ENCODE results near the gene PODXL2. TPM values are rescaled to one million over a fixed set of nuclear protein-coding genes. Genes with fewer than 3 reads are reported as not detected.
"Not testable (repeated sequence)": the region's sequence is repeated elsewhere in the genome, so short reads cannot be mapped to it uniquely, and the experiment has no call there.

PODXL2 gene
- total and polyA plus RNA-seq, 4 experiments from 2014 or later = 3.3 to 8.0 (median 5.5) TPM

DNA sequence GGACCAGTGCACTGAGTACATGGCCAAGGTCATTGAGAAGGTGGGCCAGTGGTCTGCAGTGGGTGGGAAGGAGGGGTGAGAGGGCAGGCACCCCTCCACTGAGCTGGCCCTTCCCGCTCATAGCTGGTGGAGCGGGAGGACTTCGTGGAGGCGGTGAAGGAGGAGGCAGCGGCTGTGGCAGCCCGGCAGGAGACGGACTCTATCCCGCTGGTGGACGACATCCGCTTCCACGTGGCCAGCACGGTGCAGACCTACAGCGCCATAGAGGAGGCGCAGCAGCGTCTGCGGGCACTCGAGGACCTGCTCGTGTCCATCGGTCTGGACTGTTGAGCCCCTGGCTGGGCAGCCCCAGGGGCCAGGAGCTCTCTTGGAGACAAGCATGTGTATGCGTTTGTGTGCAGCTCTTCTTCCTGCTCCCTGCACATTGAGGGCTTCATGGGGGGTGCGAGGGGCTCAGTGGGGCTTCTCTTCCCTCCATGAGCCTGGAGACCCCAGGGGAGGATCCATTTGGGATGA, 51.2 kb downstream of the PODXL2 start:
- Histone ChIP-seq H3K27me3 (ENCODE audit: insufficient read depth, low read length) (no peaks in the 10 kb centered on the region), H3K36me3 (ENCODE audit: insufficient read depth, low read length) (peaks cover 10% of the 10 kb centered on the region), H3K4me1 (ENCODE audit: insufficient read depth, low read length) (peaks cover 10% of the 10 kb centered on the region), H3K27ac (ENCODE audit: low read depth, low read length) (no peak overlapping the region), H3K9me3 (ENCODE audit: control insufficient read depth in 1 of 2, low read length in 2 of 2) (no peaks in the 10 kb centered on the region), H3K4me3 (ENCODE audit: low read length in 2 of 2) (no peak overlapping the region)
- DNase-seq = no peak
- H3K27ac Mint-ChIP-seq = no peak overlapping the region
- intact Hi-C loops (cut with micrococcal nuclease) = no loop called here
- CTCF ChIA-PET (ENCODE audit: partially characterized antibody) = interaction anchor here (0.7 to 1.9 kb wide), 2 partner anchors 14 to 105 kb away, joined by 3 to 7 read pairs; no protein-coding TSS in a partner anchor
- H3K9me3 Mint-ChIP-seq = no peaks in the 10 kb centered on the region
- peaks cover 8 to 26% (median 19%) of the 10 kb centered on the region in 4 donors for H3K4me1 Mint-ChIP-seq
- POLR2A ChIA-PET (ENCODE audit: partially characterized antibody) = interaction anchor here (1.0 kb wide), 1 partner anchor 12 kb away, joined by 4 read pairs; no protein-coding TSS in a partner anchor
- no peaks in the 10 kb centered on the region for H3K27me3 Mint-ChIP-seq
- peaks cover 6 to 27% of the 10 kb centered on the region in 2 donors for H3K36me3 Mint-ChIP-seq
- peak overlapping the region in 1 of 8 donors; percentile 4 for H3K4me3 Mint-ChIP-seq

DNA sequence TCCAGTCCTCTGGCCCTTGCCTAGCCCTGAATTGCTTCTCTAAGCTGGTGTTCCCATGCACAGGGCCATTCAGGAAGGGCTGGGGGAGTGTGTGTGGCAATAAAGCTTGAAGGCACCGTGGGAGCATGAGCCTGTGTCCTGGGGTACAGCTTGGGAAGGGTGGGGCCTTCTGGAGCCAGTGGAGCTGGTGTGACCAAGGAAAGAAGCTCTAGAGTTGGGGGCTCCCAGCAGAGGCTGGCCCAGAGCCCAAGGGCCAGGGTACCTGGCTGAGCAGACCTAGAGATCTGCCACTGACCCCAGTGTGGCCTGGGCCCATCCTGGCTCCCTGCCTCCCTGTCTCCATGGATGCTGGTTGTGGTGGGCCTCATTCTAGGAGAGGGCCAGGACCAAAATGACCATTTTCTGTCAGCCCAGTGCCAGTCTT, 51.8 kb downstream of the PODXL2 start:
- DNase-seq = no peak
- Histone ChIP-seq H3K9me3 (ENCODE audit: control insufficient read depth in 1 of 2, low read length in 2 of 2) (no peaks in the 10 kb centered on the region), H3K4me3 (ENCODE audit: low read length in 2 of 2) (no peak overlapping the region), H3K27ac (ENCODE audit: low read depth, low read length) (no peak overlapping the region), H3K36me3 (ENCODE audit: insufficient read depth, low read length) (peaks cover 10% of the 10 kb centered on the region), H3K4me1 (ENCODE audit: insufficient read depth, low read length) (peaks cover 6% of the 10 kb centered on the region), H3K27me3 (ENCODE audit: insufficient read depth, low read length) (no peaks in the 10 kb centered on the region)
- Mint-ChIP-seq H3K9me3 (no peaks in the 10 kb centered on the region), H3K27me3 (no peaks in the 10 kb centered on the region), H3K4me1 (peaks cover 8 to 19% (median 15%) of the 10 kb centered on the region in 4 donors), H3K4me3 (no peak overlapping the region), H3K27ac (peak overlapping the region in 2 of 7 donors; percentile 7 to 88), H3K36me3 (peaks cover 6 to 27% of the 10 kb centered on the region in 2 donors)
- ChIA-PET POLR2A (ENCODE audit: partially characterized antibody) (interaction anchor here (1.0 to 4.2 kb wide), 2 partner anchors 8 to 12 kb away, joined by 4 to 25 read pairs; partner anchors contain the start of gene ABTB1), CTCF (ENCODE audit: partially characterized antibody) (no interaction called here)
- intact Hi-C loops (cut with micrococcal nuclease) = no loop called here

DNA sequence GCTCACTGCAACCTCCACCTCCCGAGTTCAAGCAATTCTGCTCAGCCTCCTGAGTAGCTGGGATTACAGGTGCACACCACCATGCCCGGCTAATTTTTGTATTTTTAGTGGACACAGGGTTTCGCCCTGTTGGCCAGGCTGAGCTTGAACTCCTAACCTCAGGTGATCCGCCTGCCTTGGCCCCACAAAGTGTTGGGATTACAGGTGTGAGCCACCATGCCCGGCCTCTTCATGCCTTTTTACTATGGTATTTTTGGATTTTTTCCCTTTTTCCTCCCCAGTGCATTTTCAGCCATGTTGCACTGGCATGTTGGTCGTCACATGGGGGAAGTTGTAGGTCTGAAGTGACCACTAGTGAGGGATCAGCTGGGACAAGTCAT, 53.2 kb downstream of the PODXL2 start:
- H3K4me3 ChIP-seq (ENCODE audit: low read length in 2 of 2); intact Hi-C loops (cut with micrococcal nuclease); H3K9me3 Mint-ChIP-seq; H3K9me3 ChIP-seq (ENCODE audit: control insufficient read depth in 1 of 2, low read length in 2 of 2); H3K27me3 Mint-ChIP-seq; DNase-seq; H3K27ac ChIP-seq (ENCODE audit: low read depth, low read length); H3K27me3 ChIP-seq (ENCODE audit: insufficient read depth, low read length); H3K36me3 ChIP-seq (ENCODE audit: insufficient read depth, low read length); H3K4me1 ChIP-seq (ENCODE audit: insufficient read depth, low read length); H3K4me3 Mint-ChIP-seq: not testable (repeated sequence)
- CTCF ChIA-PET (ENCODE audit: partially characterized antibody) = interaction anchor here (1.0 to 1.2 kb wide), 2 partner anchors 13 to 107 kb away, joined by 3 read pairs; no protein-coding TSS in a partner anchor
- Mint-ChIP-seq H3K27ac (peak overlapping the region in 1 of 7 donors; percentile 42), H3K36me3 (peaks cover 4 to 22% of the 10 kb centered on the region in 2 donors), H3K4me1 (peaks cover 5 to 13% (median 8%) of the 10 kb centered on the region in 4 donors)
- POLR2A ChIA-PET (ENCODE audit: partially characterized antibody) = interaction anchor here (0.9 to 4.2 kb wide), 2 partner anchors 9 to 91 kb away, joined by 3 to 25 read pairs; partner anchors contain the start of gene ABTB1

DNA sequence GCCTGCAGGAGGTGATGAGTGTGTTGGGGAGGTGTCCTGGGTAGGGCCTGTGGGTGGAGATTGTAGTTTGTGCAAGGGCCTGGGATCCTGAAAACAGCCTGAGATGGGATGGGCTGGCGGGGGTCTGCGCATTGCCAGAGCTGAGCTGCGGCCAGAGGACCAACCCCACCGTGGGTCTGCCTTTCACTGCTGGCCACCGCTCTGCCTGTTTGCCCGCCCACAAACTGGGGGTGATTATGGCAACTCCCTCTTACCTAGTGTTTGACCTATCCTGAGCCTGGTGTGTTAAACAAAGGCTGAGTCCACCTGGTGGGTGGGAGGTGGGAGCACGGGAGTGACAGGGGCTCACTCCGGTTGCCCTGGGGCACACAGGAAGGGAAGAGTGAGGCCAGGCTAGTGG, 53.6 kb downstream of the PODXL2 start:
- Mint-ChIP-seq H3K9me3 (no peaks in the 10 kb centered on the region), H3K4me3 (no peak overlapping the region), H3K27ac (no peak overlapping the region), H3K27me3 (no peaks in the 10 kb centered on the region), H3K4me1 (peaks cover 5 to 13% (median 8%) of the 10 kb centered on the region in 4 donors), H3K36me3 (peaks cover 4 to 19% of the 10 kb centered on the region in 2 donors)
- Histone ChIP-seq H3K4me1 (ENCODE audit: insufficient read depth, low read length) (peaks cover 6% of the 10 kb centered on the region), H3K4me3 (ENCODE audit: low read length in 2 of 2) (no peak overlapping the region), H3K27me3 (ENCODE audit: insufficient read depth, low read length) (no peaks in the 10 kb centered on the region), H3K27ac (ENCODE audit: low read depth, low read length) (no peak overlapping the region), H3K9me3 (ENCODE audit: control insufficient read depth in 1 of 2, low read length in 2 of 2) (no peaks in the 10 kb centered on the region), H3K36me3 (ENCODE audit: insufficient read depth, low read length) (no peaks in the 10 kb centered on the region)
- ChIA-PET CTCF (ENCODE audit: partially characterized antibody) (interaction anchor here (1.2 to 1.5 kb wide), 3 partner anchors 9 to 14 kb away, joined by 3 to 6 read pairs (median 3); no protein-coding TSS in a partner anchor), POLR2A (ENCODE audit: partially characterized antibody) (interaction anchor here (4.2 kb wide), 1 partner anchor 9 kb away, joined by 25 read pairs; the partner anchor contains the start of gene ABTB1)
- intact Hi-C loops (cut with micrococcal nuclease) = no loop called here
- no peak for DNase-seq

DNA sequence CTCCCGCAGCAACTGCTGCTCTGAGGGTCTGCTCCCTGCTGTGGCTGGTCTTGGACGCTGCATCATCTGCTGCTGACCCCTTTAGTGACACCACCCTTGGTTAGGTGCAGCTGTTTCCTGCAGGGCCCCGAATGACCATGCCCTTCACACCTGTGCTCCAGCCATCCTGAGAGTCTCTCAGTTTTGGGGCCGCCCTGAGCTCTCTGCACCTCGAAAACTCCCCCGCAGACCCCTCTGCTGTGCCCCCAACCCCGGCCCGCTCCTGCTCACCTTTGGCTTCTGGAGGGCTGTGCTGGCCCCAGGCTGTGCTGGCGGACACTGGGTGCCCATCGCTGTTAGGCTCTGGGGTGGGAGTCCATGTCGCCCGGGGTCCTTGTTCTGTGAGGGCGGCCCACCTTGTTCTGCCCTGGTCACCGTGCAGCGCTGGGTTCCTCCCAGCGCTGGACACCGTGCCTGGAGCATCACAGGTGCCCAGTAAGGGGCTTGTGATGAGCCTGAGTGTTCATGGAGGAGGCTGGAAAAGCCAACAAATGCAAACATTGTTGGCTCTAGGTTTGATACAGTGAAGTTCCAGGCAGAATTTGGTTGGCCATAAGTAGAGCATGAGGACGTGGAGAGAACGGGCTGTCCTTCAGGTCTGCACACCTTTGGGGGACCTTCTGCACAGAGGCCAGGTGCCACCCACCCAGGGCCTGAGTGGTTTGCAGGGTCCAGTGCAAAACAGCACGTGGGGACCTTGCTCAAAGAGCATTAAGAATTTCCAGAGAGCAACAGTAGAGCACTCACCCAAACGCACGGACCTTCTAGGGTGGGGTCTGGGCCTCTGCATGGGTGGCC, 56.1 kb downstream of the PODXL2 start:
- H3K4me1 Mint-ChIP-seq = peaks cover 3 to 13% (median 7%) of the 10 kb centered on the region in 4 donors
- H3K36me3 Mint-ChIP-seq = no peaks in the 10 kb centered on the region
- no peaks in the 10 kb centered on the region for H3K27me3 Mint-ChIP-seq
- no peaks in the 10 kb centered on the region for H3K27me3 ChIP-seq (ENCODE audit: insufficient read depth, low read length)
- no peaks in the 10 kb centered on the region for H3K9me3 Mint-ChIP-seq
- no peaks in the 10 kb centered on the region for H3K36me3 ChIP-seq (ENCODE audit: insufficient read depth, low read length)
- intact Hi-C loops (cut with micrococcal nuclease) = no loop called here
- H3K4me1 ChIP-seq (ENCODE audit: insufficient read depth, low read length) = peaks cover 6% of the 10 kb centered on the region
- ChIA-PET POLR2A (ENCODE audit: partially characterized antibody) (interaction anchor here (4.2 kb wide), 1 partner anchor 12 kb away, joined by 25 read pairs; the partner anchor contains the start of gene ABTB1), CTCF (ENCODE audit: partially characterized antibody) (no interaction called here)
- DNase-seq = no peak
- no peaks in the 10 kb centered on the region for H3K9me3 ChIP-seq (ENCODE audit: control insufficient read depth in 1 of 2, low read length in 2 of 2)
- no peak overlapping the region for H3K4me3 Mint-ChIP-seq
- peak overlapping the region in 1 of 7 donors; percentile 73 for H3K27ac Mint-ChIP-seq
- no peak overlapping the region for H3K4me3 ChIP-seq (ENCODE audit: low read length in 2 of 2)
- no peak overlapping the region for H3K27ac ChIP-seq (ENCODE audit: low read depth, low read length)

DNA sequence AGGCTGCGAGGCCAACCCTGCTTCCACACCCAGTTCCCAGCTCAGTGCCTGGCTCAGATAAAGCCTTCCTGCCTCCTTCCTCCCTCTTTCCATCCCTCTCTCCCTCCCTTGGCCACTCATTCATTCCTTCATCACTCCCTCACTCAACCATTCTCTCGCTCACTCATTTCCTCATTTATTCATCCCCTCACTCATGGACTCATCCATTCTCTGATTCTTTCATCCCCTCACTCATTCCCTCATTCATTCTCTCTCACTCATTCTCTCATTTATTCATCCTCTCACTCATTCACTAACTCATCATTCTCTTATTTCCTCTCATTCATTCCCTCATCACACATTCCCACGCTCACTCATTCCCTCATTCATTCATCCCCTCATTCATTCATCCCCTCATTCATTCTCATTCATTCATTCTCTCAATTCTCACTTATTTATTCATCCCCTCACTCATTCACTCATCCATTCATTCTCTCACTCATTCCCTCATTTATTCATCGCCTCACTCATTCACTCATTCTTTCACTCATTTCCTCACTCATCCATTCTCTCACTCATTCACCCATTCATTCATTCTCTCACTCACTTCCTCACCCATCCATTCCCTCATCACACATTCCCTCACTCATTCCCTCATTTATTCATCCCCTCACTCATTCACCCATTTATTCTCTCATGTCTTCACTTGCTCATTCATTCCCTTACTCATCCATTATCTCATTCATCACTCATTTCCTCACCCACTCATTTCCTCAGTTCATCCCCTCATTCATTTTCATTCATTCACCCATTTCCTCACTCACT, 56.9 kb downstream of the PODXL2 start:
- intact Hi-C loops (cut with micrococcal nuclease) = no loop called here
- no peaks in the 10 kb centered on the region for H3K27me3 ChIP-seq (ENCODE audit: insufficient read depth, low read length)
- H3K36me3 ChIP-seq (ENCODE audit: insufficient read depth, low read length) = no peaks in the 10 kb centered on the region
- Mint-ChIP-seq H3K4me3 (no peak overlapping the region), H3K27ac (no peak overlapping the region), H3K27me3 (no peaks in the 10 kb centered on the region), H3K4me1 (peaks cover 3 to 13% (median 7%) of the 10 kb centered on the region in 4 donors), H3K9me3 (no peaks in the 10 kb centered on the region), H3K36me3 (no peaks in the 10 kb centered on the region)
- DNase-seq = no peak
- CTCF ChIA-PET (ENCODE audit: partially characterized antibody) = no interaction called here
- no peaks in the 10 kb centered on the region for H3K9me3 ChIP-seq (ENCODE audit: control insufficient read depth in 1 of 2, low read length in 2 of 2)
- H3K27ac ChIP-seq (ENCODE audit: low read depth, low read length) = no peak overlapping the region
- no peak overlapping the region for H3K4me3 ChIP-seq (ENCODE audit: low read length in 2 of 2)
- POLR2A ChIA-PET (ENCODE audit: partially characterized antibody) = no interaction called here
- peaks cover 6% of the 10 kb centered on the region for H3K4me1 ChIP-seq (ENCODE audit: insufficient read depth, low read length)

DNA sequence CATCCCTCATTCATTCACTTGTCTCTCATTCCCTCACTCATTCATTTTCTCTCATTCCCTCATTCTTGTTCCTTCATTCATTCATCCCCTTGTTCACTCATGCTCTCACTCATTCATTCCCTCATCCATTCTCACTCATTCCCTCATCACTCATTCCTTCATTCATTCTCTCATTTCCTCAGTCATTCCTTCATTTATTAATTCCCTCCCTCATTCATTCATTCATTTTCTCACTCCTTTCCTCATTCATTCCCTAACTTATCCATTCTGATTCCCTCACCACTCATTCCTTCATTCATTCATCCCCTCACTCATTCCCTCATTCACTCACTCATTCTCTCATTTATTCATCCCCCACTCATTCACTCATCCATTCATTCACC, 57.5 kb downstream of the PODXL2 start:
- Mint-ChIP-seq H3K9me3 (no peaks in the 10 kb centered on the region), H3K27me3 (no peaks in the 10 kb centered on the region), H3K27ac (no peak overlapping the region), H3K4me1 (peaks cover 3 to 9% (median 7%) of the 10 kb centered on the region in 4 donors), H3K4me3 (no peak overlapping the region), H3K36me3 (no peaks in the 10 kb centered on the region)
- intact Hi-C loops (cut with micrococcal nuclease) = no loop called here
- Histone ChIP-seq H3K9me3 (ENCODE audit: control insufficient read depth in 1 of 2, low read length in 2 of 2) (no peaks in the 10 kb centered on the region), H3K27ac (ENCODE audit: low read depth, low read length) (no peak overlapping the region), H3K4me1 (ENCODE audit: insufficient read depth, low read length) (peaks cover 6% of the 10 kb centered on the region), H3K4me3 (ENCODE audit: low read length in 2 of 2) (no peak overlapping the region), H3K36me3 (ENCODE audit: insufficient read depth, low read length) (no peaks in the 10 kb centered on the region), H3K27me3 (ENCODE audit: insufficient read depth, low read length) (no peaks in the 10 kb centered on the region)
- POLR2A ChIA-PET (ENCODE audit: partially characterized antibody) = no interaction called here
- DNase-seq = no peak
- CTCF ChIA-PET (ENCODE audit: partially characterized antibody) = no interaction called here
